Heart left ventricle (tissue), 13 donors: ENCODE data around the gene ADO.

Source experiments
- POLR2A ChIP-seq, 2 donors: fragments of 450-650 bp; IDR thresholded peaks; one replicate each; pipeline ENCODE4 v1.6.1; 2017; ENCODE audit warnings: antibody characterized with exemption in 2 of 2, mild to moderate bottlenecking in 2 of 2, moderate library complexity in 2 of 2
- TF ChIP-seq, protein P1 (sequence below), 12 donors: fragments of 200-600 bp; sonication (generic) in 4 of 12; IDR thresholded peaks; one replicate each; pipeline versions ENCODE4 v1.5.0 to v1.8.0; 2018 to 2022; ENCODE audit warnings: antibody characterized with exemption in 12 of 12, mild to moderate bottlenecking in 5 of 12
- donor health status: ischemic (EF 13 %, LVEDD 7.1; RV severe dilation, severe dysfunction).
- donor health status: DM: no; HTN: yes; CAD: no.
- donor health status: DM: no; HTN: no; CAD: no.
- donor health status: ischemic (EF 25% LVEDD 6.9; RV normal size, moderate dysfunction).
- donor health status: ischemic (EF 25% LVEDD 5.7; RV mildly dilated, moderate dysfunction).
- donor health status: ischemic (EF 35%, LVEDD 5.7; RV mildly dilated, moderate dysfunction).
- donor health status: nonischemic (EF 11% LVEDD 7.7; RV severe dilation, severe dysfunction).
- donor health status: DM: yes; HTN: yes; CAD: no.
- donor health status: PGD.
- donor health status: ischemic (EF 29% LVEDD 5.4; RV normal size, mild dysfunction).
- donor health status: nonischemic (EF 23%, LVEDD 6.1; RV moderate dilation, normal function).

DNA sequence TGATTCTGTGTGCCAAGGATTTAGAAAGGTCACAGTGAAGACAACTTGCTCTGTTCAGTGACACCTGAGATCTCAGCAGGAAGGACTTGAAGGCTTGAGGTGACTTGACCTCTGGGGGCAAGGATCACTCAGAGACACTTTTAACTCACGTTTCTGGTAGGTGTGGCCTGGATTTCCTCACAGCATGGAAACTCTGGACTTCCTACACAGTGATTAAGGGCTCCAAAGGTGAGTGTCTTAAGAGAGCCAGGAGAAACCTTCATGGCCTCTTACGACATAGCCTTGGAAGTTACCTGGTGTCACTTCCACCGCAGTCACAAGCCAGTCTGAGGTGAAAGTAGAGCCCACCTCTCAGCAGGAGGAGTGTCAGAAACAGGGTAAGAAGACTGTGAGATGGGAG, 38.1 kb upstream of the ADO start:
- TF ChIP-seq, protein P1, sequence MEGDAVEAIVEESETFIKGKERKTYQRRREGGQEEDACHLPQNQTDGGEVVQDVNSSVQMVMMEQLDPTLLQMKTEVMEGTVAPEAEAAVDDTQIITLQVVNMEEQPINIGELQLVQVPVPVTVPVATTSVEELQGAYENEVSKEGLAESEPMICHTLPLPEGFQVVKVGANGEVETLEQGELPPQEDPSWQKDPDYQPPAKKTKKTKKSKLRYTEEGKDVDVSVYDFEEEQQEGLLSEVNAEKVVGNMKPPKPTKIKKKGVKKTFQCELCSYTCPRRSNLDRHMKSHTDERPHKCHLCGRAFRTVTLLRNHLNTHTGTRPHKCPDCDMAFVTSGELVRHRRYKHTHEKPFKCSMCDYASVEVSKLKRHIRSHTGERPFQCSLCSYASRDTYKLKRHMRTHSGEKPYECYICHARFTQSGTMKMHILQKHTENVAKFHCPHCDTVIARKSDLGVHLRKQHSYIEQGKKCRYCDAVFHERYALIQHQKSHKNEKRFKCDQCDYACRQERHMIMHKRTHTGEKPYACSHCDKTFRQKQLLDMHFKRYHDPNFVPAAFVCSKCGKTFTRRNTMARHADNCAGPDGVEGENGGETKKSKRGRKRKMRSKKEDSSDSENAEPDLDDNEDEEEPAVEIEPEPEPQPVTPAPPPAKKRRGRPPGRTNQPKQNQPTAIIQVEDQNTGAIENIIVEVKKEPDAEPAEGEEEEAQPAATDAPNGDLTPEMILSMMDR (IDR thresholded peaks at IDR 0.05): no peak
- no peak for TF ChIP-seq POLR2A (IDR thresholded peaks at IDR 0.05)
